Ishikawa (cell line): ENCODE results near the gene TTN.

Experiments used
- CEBPB ChIP-seq: IDR thresholded peaks from 2 replicates; pipeline ENCODE4 v1.6.1; 2012
- CREB1 ChIP-seq: IDR thresholded peaks from 2 replicates; pipeline ENCODE4 v1.6.1; 2012; ENCODE audit warnings: low read depth
- EGR1 ChIP-seq: IDR thresholded peaks from 2 replicates; pipeline ENCODE4 v1.6.1; 2012
- EP300 ChIP-seq: IDR thresholded peaks from 2 replicates; pipeline ENCODE4 v1.6.1; 2012; ENCODE audit warnings: borderline replicate concordance
- FOXM1 ChIP-seq: IDR thresholded peaks from 2 replicates; pipeline ENCODE4 v1.6.1; 2012; ENCODE audit warnings: low read depth, borderline replicate concordance
- MAX ChIP-seq: IDR thresholded peaks from 2 replicates; pipeline ENCODE4 v1.6.1; 2012
- NFIC ChIP-seq: IDR thresholded peaks from 2 replicates; pipeline ENCODE4 v1.6.1; 2012
- RAD21 ChIP-seq: IDR thresholded peaks from 2 replicates; pipeline ENCODE4 v1.6.1; 2012; ENCODE audit warnings: low read depth
- REST ChIP-seq: IDR thresholded peaks from 2 replicates; pipeline ENCODE4 v1.6.1; 2012; ENCODE audit warnings: low read depth, mild to moderate bottlenecking
- TAF1 ChIP-seq: IDR thresholded peaks from 2 replicates; pipeline ENCODE4 v1.6.1; 2012; ENCODE audit warnings: low read depth, mild to moderate bottlenecking
- TCF12 ChIP-seq: IDR thresholded peaks from 2 replicates; pipeline ENCODE4 v1.6.1; 2012; ENCODE audit warnings: low read depth
- TEAD4 ChIP-seq: IDR thresholded peaks from 2 replicates; pipeline ENCODE4 v1.6.1; 2012
- USF1 ChIP-seq: IDR thresholded peaks from 2 replicates; pipeline ENCODE4 v1.6.1; 2012
- YY1 ChIP-seq: IDR thresholded peaks from 2 replicates; pipeline ENCODE4 v1.6.1; 2012; ENCODE audit warnings: low read depth
- ZBTB7A ChIP-seq: IDR thresholded peaks from 2 replicates; pipeline ENCODE4 v1.6.1; 2012; ENCODE audit warnings: low read depth

Gene TTN

GRCh38 chr2:178845566-178846457 lies 38.6 kb upstream of the TTN start:
- TF ChIP-seq REST = no peak
- no peak for TF ChIP-seq CREB1
- TF ChIP-seq FOXM1 = no peak
- TF ChIP-seq CEBPB = no peak
- no peak for TF ChIP-seq MAX
- no peak for TF ChIP-seq NFIC
- no peak for TF ChIP-seq TCF12
- no peak for TF ChIP-seq TAF1
- no peak for TF ChIP-seq ZBTB7A
- no peak for TF ChIP-seq YY1
- TF ChIP-seq TEAD4 = no peak
- TF ChIP-seq RAD21 = no peak
- TF ChIP-seq USF1 = no peak
- TF ChIP-seq EP300 = no peak
- TF ChIP-seq EGR1 = no peak

- TF ChIP-seq EGR1 = no peak
- TF ChIP-seq MAX = no peak
- no peak for TF ChIP-seq YY1
- TF ChIP-seq REST = no peak
- TF ChIP-seq FOXM1 = no peak
- no peak for TF ChIP-seq ZBTB7A
- no peak for TF ChIP-seq CEBPB
- TF ChIP-seq TCF12 = no peak
- no peak for TF ChIP-seq TEAD4
- no peak for TF ChIP-seq EP300
- no peak for TF ChIP-seq USF1
- TF ChIP-seq NFIC = no peak
- TF ChIP-seq TAF1 = no peak
- TF ChIP-seq CREB1 = no peak
- TF ChIP-seq RAD21 = no peak
Observed at GRCh38 chr2:178844701-178845100, 37.5 kb upstream of the TTN start.

GRCh38 chr2:178844269-178844668 lies 37.0 kb upstream of the TTN start:
- TF ChIP-seq CEBPB = no peak
- no peak for TF ChIP-seq RAD21
- no peak for TF ChIP-seq EP300
- TF ChIP-seq TEAD4 = no peak
- TF ChIP-seq NFIC = no peak
- TF ChIP-seq YY1 = no peak
- no peak for TF ChIP-seq TCF12
- TF ChIP-seq MAX = no peak
- no peak for TF ChIP-seq REST
- no peak for TF ChIP-seq EGR1
- no peak for TF ChIP-seq FOXM1
- TF ChIP-seq CREB1 = no peak
- no peak for TF ChIP-seq USF1
- no peak for TF ChIP-seq TAF1
- TF ChIP-seq ZBTB7A = no peak
